ENCODE measurements around the gene ARSG.

The ARSG gene

DNA sequence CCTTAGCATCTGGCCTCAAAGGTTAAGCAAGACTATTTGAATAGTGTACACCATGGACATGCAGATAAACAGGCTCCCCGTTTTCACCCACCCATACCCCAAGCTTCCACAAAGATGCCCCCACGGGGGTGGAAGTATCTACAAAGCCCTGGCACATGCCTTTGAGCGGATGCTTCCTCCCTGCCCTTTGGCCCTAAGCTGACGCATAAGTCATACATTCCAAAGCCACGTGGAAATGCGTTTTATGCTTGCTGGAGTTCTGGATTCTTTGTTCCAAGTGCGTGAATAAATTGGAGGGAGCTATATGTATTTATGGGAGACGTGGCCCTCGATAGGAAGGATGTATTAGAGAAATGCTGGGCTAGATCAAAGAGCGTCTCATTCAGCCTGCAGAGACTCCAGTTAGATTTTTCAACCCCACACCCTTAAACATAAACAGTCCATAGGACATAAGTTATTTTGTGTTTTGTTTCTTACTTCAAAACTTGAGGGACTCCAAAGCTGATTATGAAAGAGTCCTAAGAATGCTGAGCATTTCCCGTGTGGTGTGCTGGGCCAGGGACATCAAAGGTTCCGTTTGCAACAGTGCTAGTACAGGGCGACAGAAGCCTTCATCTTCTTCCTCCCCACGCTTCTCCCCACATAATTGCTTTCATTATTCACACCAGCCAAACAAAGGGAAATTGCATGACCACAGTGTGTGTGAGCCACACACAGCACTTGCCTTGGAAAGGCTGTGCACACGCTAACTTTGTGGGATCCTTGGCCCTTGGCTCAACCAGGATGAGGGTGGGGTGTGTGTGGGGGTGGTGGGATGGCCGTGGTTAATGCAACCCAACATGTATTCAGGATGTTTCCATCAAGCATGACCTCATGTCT lies 92.4 kb downstream of the ARSG start:
- DNase-seq (ENCODE audit: low spot score in 2 of 2) = no peak
- Histone ChIP-seq H3K9me3 (no peaks in the 10 kb centered on the region), H3K36me3 (replicated peaks) (no peaks in the 10 kb centered on the region), H3K4me3 (no peak overlapping the region), H3K27me3 (ENCODE audit: low read depth) (no peaks in the 10 kb centered on the region), H3K4me1 (no peaks in the 10 kb centered on the region)
- in situ Hi-C loops (cut with MboI; ENCODE audit: low sequenced_read_pairs) = no loop called here

DNA sequence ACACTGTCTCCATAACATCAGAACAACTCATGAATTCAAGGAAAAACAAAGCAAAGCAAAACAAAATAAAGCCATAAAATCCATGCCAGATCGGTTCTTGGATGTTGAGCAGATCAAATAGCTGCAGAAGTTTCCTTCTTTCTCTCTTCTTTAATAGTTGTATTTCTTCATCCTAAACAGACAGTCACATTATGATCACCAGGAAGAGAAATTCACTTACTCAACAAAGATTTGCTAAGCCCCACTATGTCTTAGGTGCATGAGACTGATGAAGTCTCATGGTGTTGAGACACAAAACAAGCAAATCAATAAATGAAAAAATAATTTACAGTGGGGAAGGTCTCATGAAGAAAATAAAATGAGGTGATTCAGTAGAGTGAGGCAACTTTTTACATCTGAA lies 93.2 kb downstream of the ARSG start:
- in situ Hi-C loops (cut with MboI; ENCODE audit: low sequenced_read_pairs) = no loop called here
- Histone ChIP-seq H3K4me1 (no peaks in the 10 kb centered on the region), H3K4me3 (no peak overlapping the region)

GRCh38 chr17:68384941-68385340 lies 93.6 kb downstream of the ARSG start:
- H3K36me3 ChIP-seq (replicated peaks) = no peaks in the 10 kb centered on the region
- H3K4me1 ChIP-seq = no peaks in the 10 kb centered on the region
- no peak overlapping the region for H3K4me3 ChIP-seq
- in situ Hi-C loops (cut with MboI; ENCODE audit: low sequenced_read_pairs) = no loop called here
- H3K9me3 ChIP-seq = no peaks in the 10 kb centered on the region
- H3K27me3 ChIP-seq (ENCODE audit: low read depth) = no peaks in the 10 kb centered on the region
- DNase-seq (ENCODE audit: low spot score in 2 of 2) = no peak

More for the DNA sequence above, 93.2 kb downstream of the ARSG start:
- Histone ChIP-seq H3K36me3 (replicated peaks) (no peaks in the 10 kb centered on the region), H3K27me3 (ENCODE audit: low read depth) (no peaks in the 10 kb centered on the region), H3K9me3 (no peaks in the 10 kb centered on the region)
- no peak for DNase-seq (ENCODE audit: low spot score in 2 of 2)

DNA sequence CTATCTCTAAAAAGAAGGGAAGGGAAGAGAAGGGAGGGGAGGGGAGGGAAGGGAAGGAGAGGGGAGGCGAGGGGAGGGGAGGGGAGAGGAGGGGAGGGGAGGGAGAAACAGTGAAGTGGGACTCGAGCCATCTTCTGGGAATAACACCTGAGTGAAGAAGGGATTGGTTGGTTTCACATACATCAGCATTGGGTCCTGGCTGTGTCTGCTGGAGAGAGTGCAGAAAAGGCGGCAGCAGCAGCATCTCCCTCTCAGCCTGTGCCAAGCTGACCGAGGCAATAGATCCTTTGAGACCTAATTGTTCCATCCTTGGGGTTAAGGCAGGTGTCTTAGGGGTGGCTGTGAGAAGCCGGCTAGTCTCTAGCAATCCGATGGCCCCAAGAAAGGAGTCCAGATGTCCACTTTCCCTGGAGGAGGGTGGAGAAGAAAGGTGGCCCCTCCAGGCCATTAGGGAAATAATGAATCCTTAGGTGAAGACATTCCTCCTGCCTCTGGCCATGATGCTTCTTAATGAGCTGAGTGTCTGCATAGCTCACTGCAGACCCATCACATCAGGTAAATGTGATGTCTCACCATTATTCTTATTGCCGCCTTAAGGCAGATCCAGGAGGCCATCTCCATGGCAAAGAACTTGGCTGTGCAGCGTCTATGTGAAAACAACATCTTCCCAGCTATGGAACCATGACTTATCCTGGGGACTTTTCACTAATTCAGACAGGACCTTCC lies 94.4 kb downstream of the ARSG start:
- in situ Hi-C loops (cut with MboI; ENCODE audit: low sequenced_read_pairs) = no loop called here
- Histone ChIP-seq H3K36me3 (replicated peaks) (no peaks in the 10 kb centered on the region), H3K9me3 (no peaks in the 10 kb centered on the region), H3K4me1 (no peaks in the 10 kb centered on the region), H3K27me3 (ENCODE audit: low read depth) (no peaks in the 10 kb centered on the region), H3K4me3 (no peak overlapping the region)
- DNase-seq (ENCODE audit: low spot score in 2 of 2) = no peak

GRCh38 chr17:68387435-68388218 lies 96.3 kb downstream of the ARSG start:
- no peaks in the 10 kb centered on the region for H3K9me3 ChIP-seq
- H3K4me1 ChIP-seq = no peaks in the 10 kb centered on the region
- H3K4me3 ChIP-seq = no peak overlapping the region
- H3K36me3 ChIP-seq (replicated peaks) = no peaks in the 10 kb centered on the region
- no peaks in the 10 kb centered on the region for H3K27me3 ChIP-seq (ENCODE audit: low read depth)
- DNase-seq (ENCODE audit: low spot score in 2 of 2) = no peak
- in situ Hi-C loops (cut with MboI; ENCODE audit: low sequenced_read_pairs) = no loop called here

DNA sequence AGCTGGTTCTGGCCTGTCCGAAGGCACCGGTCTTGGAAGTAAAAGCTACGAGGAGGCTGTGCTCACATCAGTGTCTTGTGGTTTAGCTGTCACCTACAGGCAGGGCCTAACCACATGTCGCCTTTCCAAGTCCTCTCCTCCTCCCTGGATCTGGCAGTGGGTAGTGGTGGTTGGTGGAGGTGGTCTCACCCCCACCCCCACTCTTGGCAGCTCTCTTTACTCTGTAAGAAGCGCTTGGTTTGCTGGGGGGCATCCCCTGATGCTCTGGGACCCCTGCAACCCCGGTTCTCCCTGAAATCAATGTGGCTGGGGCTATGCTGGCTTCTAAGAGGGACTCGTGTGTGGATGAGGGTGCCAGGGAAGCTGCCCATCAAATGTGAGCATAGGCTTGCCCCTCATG lies 97.7 kb downstream of the ARSG start:
- no peak overlapping the region for H3K4me3 ChIP-seq
- H3K36me3 ChIP-seq (replicated peaks) = no peaks in the 10 kb centered on the region
- no peaks in the 10 kb centered on the region for H3K9me3 ChIP-seq
- in situ Hi-C loops (cut with MboI; ENCODE audit: low sequenced_read_pairs) = no loop called here
- no peak for DNase-seq (ENCODE audit: low spot score in 2 of 2)
- H3K4me1 ChIP-seq = no peaks in the 10 kb centered on the region
- H3K27me3 ChIP-seq (ENCODE audit: low read depth) = no peaks in the 10 kb centered on the region

- DNase-seq (ENCODE audit: low spot score in 2 of 2) = no peak
- in situ Hi-C loops (cut with MboI; ENCODE audit: low sequenced_read_pairs) = no loop called here
- no peaks in the 10 kb centered on the region for H3K36me3 ChIP-seq (replicated peaks)
- no peaks in the 10 kb centered on the region for H3K4me1 ChIP-seq
- no peak overlapping the region for H3K4me3 ChIP-seq
- H3K9me3 ChIP-seq = no peaks in the 10 kb centered on the region
- H3K27me3 ChIP-seq (ENCODE audit: low read depth) = no peaks in the 10 kb centered on the region
Observed at GRCh38 chr17:68390888-68391545, 99.7 kb downstream of the ARSG start.

DNA sequence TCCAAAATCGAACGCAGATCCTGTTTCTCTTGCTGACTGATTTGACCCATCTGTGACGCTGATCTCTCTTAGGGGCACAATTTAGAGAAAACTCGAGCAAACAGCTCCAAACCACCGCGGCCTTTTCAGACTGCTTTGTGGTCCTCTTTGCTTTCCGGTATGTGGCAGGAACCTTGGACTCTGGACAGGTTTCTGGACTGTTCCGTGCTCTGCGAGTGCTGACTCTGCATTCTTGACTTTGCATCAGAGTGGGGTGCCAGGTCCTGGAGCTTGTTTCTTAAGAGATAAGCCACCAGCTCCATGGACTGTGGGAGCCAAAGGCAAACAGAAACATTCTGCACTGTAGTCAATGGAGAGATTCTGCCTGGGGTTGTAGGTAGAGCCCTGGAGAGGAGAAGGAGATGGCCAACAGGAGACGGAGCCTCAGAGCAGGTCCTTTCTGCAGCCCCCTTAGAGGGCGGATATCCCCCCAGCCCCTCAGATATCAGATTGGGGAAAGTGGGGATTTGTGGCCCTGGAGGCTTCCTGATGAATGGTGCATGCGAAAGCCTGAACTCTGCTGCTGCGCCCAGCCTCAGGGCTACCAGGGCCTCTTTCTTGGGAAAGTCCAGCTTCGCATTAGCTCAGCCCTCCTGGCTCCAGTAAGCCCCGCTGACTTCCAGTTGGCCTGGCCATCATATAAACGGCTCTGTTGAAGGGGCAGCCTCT lies 100.4 kb downstream of the ARSG start:
- Histone ChIP-seq H3K9me3 (no peaks in the 10 kb centered on the region), H3K36me3 (replicated peaks) (no peaks in the 10 kb centered on the region), H3K4me1 (no peaks in the 10 kb centered on the region), H3K4me3 (no peak overlapping the region), H3K27me3 (ENCODE audit: low read depth) (no peaks in the 10 kb centered on the region)
- no peak for DNase-seq (ENCODE audit: low spot score in 2 of 2)
- in situ Hi-C loops (cut with MboI; ENCODE audit: low sequenced_read_pairs) = no loop called here

- no peak overlapping the region for H3K4me3 ChIP-seq
- no peaks in the 10 kb centered on the region for H3K27me3 ChIP-seq (ENCODE audit: low read depth)
- H3K36me3 ChIP-seq (replicated peaks) = no peaks in the 10 kb centered on the region
- H3K9me3 ChIP-seq = no peaks in the 10 kb centered on the region
- in situ Hi-C loops (cut with MboI; ENCODE audit: low sequenced_read_pairs) = no loop called here
- no peaks in the 10 kb centered on the region for H3K4me1 ChIP-seq
- no peak for DNase-seq (ENCODE audit: low spot score in 2 of 2)
Observed at GRCh38 chr17:68394608-68395331, 103.5 kb downstream of the ARSG start.

DNA sequence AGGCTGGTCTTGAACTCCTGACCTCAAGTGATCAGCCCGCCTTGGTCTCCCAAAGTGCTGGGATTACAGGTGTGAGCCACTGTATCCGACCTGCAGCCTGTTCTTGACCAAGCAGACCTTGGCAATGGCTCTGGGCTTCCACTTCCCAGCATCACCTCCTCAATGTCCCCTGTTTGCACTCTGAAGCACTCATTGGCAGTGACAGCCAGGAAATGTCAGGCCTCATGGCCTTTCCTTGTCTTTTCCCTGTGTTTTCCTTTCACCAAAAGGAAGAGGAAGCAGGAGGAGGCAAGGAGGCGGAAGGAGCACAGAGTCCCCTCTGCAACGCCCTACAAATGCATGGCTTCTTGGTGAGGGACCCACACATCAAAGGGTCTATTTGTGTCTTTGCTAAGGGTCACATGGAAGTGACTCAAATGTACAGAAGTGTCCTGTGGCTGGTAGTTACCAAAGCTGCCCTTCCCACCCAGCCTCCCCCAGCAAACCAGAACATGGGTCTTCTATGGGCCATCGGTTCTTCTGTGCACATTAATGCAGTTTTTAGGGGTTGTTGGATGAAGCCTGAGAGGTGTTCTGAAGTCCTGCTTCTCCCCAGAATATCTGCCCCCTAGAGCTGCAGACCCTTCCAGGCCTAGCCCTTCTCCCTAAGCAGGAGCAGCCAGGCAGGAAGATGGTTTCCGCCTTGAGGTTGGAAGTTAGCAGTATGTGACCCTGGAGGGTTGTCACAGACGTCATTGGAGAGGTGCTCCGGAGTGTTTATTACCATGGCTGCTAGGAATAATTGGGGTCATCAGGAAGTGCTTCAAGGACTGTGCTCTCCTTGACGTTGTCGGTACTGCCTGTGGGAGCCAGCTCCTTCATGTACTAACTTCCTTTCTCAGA lies 105.2 kb downstream of the ARSG start:
- in situ Hi-C loops (cut with MboI; ENCODE audit: low sequenced_read_pairs) = no loop called here
- H3K36me3 ChIP-seq (replicated peaks) = no peaks in the 10 kb centered on the region
- H3K4me3 ChIP-seq = no peak overlapping the region
- H3K4me1 ChIP-seq = no peaks in the 10 kb centered on the region
- no peaks in the 10 kb centered on the region for H3K9me3 ChIP-seq
- H3K27me3 ChIP-seq (ENCODE audit: low read depth) = no peaks in the 10 kb centered on the region
- no peak for DNase-seq (ENCODE audit: low spot score in 2 of 2)

DNA sequence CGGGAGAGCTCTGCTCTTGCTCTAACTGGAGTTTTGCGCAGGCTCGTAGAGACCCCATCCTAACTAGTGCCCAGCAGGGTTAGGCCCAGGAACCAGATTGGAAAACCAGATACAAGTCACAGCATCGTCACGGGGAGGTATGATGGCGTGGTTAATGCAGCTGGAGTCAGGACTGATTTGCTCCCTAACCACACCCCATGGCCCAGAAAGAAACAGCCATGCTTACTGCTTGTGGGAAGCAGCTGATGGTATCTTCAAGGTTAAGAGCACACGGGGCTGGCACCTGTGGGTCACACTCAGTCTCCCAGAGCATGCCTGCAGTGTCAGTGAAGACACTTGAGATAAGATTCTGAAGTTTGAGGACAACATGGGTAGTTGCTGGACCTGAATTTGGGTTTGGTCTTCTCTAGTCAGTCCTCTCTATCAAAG lies 105.8 kb downstream of the ARSG start:
- no peaks in the 10 kb centered on the region for H3K4me1 ChIP-seq
- H3K4me3 ChIP-seq = no peak overlapping the region
- H3K27me3 ChIP-seq (ENCODE audit: low read depth) = no peaks in the 10 kb centered on the region
- DNase-seq (ENCODE audit: low spot score in 2 of 2) = no peak
- H3K36me3 ChIP-seq (replicated peaks) = no peaks in the 10 kb centered on the region
- in situ Hi-C loops (cut with MboI; ENCODE audit: low sequenced_read_pairs) = no loop called here
- H3K9me3 ChIP-seq = no peaks in the 10 kb centered on the region

Measured in HAP-1 (cell line).